A549 (cell line): ENCODE data around the gene DNM3. TPM values are rescaled to one million over a fixed set of nuclear protein-coding genes. Genes with fewer than 3 reads are reported as not detected.
"Not testable (repeated sequence)": the region's sequence is repeated elsewhere in the genome, so short reads cannot be mapped to it uniquely, and the experiment has no call there.

Source experiments
- ATAC-seq, 2 experiments: fragments of 200-7000 bp in 1 of 2; fragments of >200 bp in 1 of 2; cut with Nextera tagmentation in 1 of 2; cut with Tn5 transposase in 1 of 2; 3 replicates each; pipeline versions ENCODE4 v1.8.0 to v1.9.1; 2018 to 2020; ENCODE audit warnings: mild to moderate bottlenecking in 1 of 2, moderate library complexity in 1 of 2
- CTCF ChIA-PET: fragments of 300-600 bp; sonication (Branson Sonifier 250); formaldehyde crosslinking; extraction: SDS; loops from one replicate; lab custom pipeline; 2021; ENCODE audit warnings: antibody characterized with exemption, inconsistent platforms; lab: Yijun Ruan, JAX
- POLR2A ChIA-PET: fragments of 350-600 bp; formaldehyde crosslinking; extraction: SDS; loops from one replicate; lab custom pipeline; 2021; ENCODE audit warnings: antibody characterized with exemption, inconsistent platforms; lab: Yijun Ruan, JAX
- DNase-seq, 2 experiments: peaks; one replicate each; pipeline versions ENCODE4 v3.0.0 to v3.0.0-alpha.2; 2011 to 2016; ENCODE audit warnings: low read depth in 1 of 2, low spot score in 1 of 2
- FAIRE-seq: peaks from 2 replicates; lab custom pipeline; 2011; peaks lifted over from hg19 to GRCh38; lab: Jason Lieb, UNC
- H3K27ac ChIP-seq, 2 experiments: fragments of >200 bp; sonication (Bioruptor Twin); formaldehyde crosslinking; 3 replicates each; pipeline ENCODE4 v1.5.1; 2016 to 2017
- H3K4me1 ChIP-seq: fragments of >200 bp; sonication (Bioruptor Twin); formaldehyde crosslinking; 3 replicates; pipeline ENCODE4 v1.6.1; 2016
- H3K4me2 ChIP-seq: fragments of >200 bp; sonication (Bioruptor Twin); formaldehyde crosslinking; 3 replicates; pipeline ENCODE4 v1.6.1; 2016
- H3K4me3 ChIP-seq: fragments of >200 bp; sonication (Bioruptor Twin); formaldehyde crosslinking; 3 replicates; pipeline ENCODE4 v1.5.1; 2016
- H3K9me3 ChIP-seq: fragments of >200 bp; sonication (Bioruptor Twin); formaldehyde crosslinking; 3 replicates; pipeline ENCODE4 v1.6.1; 2016
- CEBPB ChIP-seq, 2 experiments: fragments of >200 bp in 1 of 2; sonication (Bioruptor Twin) in 1 of 2; formaldehyde crosslinking in 1 of 2; IDR thresholded peaks; 2 replicates each; pipeline ENCODE4 v1.6.1; 2012 to 2016
- CHD2 ChIP-seq: fragments of 150-350 bp; IDR thresholded peaks from 2 replicates; pipeline ENCODE4 v1.6.1; 2014; ENCODE audit warnings: low read length; ENCODE audit not compliant: partially characterized antibody
- EHF ChIP-seq: fragments of 250-450 bp; sonication (Bioruptor Pico); IDR thresholded peaks from 2 replicates; pipeline ENCODE4 v1.5.0; 2020; ENCODE audit warnings: mild to moderate bottlenecking
- EHMT2 ChIP-seq: fragments of 200-600 bp; sonication (generic); IDR thresholded peaks from 2 replicates; pipeline ENCODE4 v1.6.1; 2016; ENCODE audit warnings: antibody characterized with exemption, low read depth, mild to moderate bottlenecking, moderate library complexity
- ESRRA ChIP-seq: fragments of 150-350 bp; IDR thresholded peaks from 2 replicates; pipeline ENCODE4 v1.6.1; 2014; ENCODE audit warnings: mild to moderate bottlenecking, low read length, borderline replicate concordance
- FOSL2 ChIP-seq, 2 experiments: fragments of 450-650 bp in 1 of 2; fragments of >200 bp in 1 of 2; sonication (Bioruptor Twin) in 1 of 2; formaldehyde crosslinking; IDR thresholded peaks; 2 replicates each; pipeline versions ENCODE4 v1.5.0 to v1.6.1; 2016 to 2020; ENCODE audit warnings: mild to moderate bottlenecking in 1 of 2, moderate library complexity in 1 of 2
- FOXS1 ChIP-seq: fragments of 250-450 bp; sonication (Bioruptor Pico); IDR thresholded peaks from 2 replicates; pipeline ENCODE4 v1.5.0; 2020; ENCODE audit warnings: mild to moderate bottlenecking, moderate library complexity
- GATA3 ChIP-seq: IDR thresholded peaks from 2 replicates; pipeline ENCODE4 v1.6.1; 2012; ENCODE audit warnings: borderline replicate concordance
- HOXB13 ChIP-seq: fragments of 250-450 bp; sonication (Bioruptor Pico); IDR thresholded peaks from 2 replicates; pipeline ENCODE4 v1.5.0; 2020; ENCODE audit warnings: low read depth, mild to moderate bottlenecking, moderate library complexity
- HOXB5 ChIP-seq: fragments of 250-450 bp; sonication (Bioruptor Pico); IDR thresholded peaks from 2 replicates; pipeline ENCODE4 v1.5.0; 2020; ENCODE audit warnings: mild to moderate bottlenecking, moderate library complexity
- KDM1A ChIP-seq: fragments of 200-600 bp; sonication (generic); IDR thresholded peaks from 2 replicates; pipeline ENCODE4 v1.6.1; 2016; ENCODE audit warnings: low read depth, mild to moderate bottlenecking
- MAZ ChIP-seq: fragments of 150-350 bp; IDR thresholded peaks from 2 replicates; pipeline ENCODE4 v1.6.1; 2014; ENCODE audit warnings: antibody characterized with exemption, low read depth, low read length, borderline replicate concordance
- MYC ChIP-seq: IDR thresholded peaks from 2 replicates; pipeline ENCODE4 v1.6.1; 2012; ENCODE audit warnings: mild to moderate bottlenecking, inconsistent platforms, low read length, improper control_type of control experiment, borderline replicate concordance
- POLR2A ChIP-seq: IDR thresholded peaks from 2 replicates; pipeline ENCODE4 v1.6.1; 2012; ENCODE audit warnings: mild to moderate bottlenecking, low read length
- RAD21 ChIP-seq, 2 experiments: fragments of >200 bp in 1 of 2; sonication (Bioruptor Twin) in 1 of 2; formaldehyde crosslinking in 1 of 2; IDR thresholded peaks in 1 of 2; conservative IDR thresholded peaks in 1 of 2; 2 replicates in 1 of 2; 3 replicates in 1 of 2; pipeline ENCODE4 v1.6.1; 2012 to 2018; ENCODE audit warnings: inconsistent platforms in 1 of 2
- RFX5 ChIP-seq: fragments of 450-650 bp; IDR thresholded peaks from 2 replicates; pipeline ENCODE4 v1.7.1; 2014; ENCODE audit warnings: antibody characterized with exemption, mild to moderate bottlenecking, moderate library complexity
- SMC3 ChIP-seq: fragments of >200 bp; sonication (Bioruptor Twin); formaldehyde crosslinking; IDR thresholded peaks from 3 replicates; pipeline ENCODE4 v1.6.1; 2018; ENCODE audit warnings: inconsistent platforms
- SREBF2 ChIP-seq: fragments of 450-650 bp; IDR thresholded peaks from 2 replicates; pipeline ENCODE4 v1.6.1; 2014; ENCODE audit warnings: mild to moderate bottlenecking, moderate library complexity
- TP53 ChIP-seq: fragments of 250-450 bp; sonication (Bioruptor Pico); IDR thresholded peaks from 2 replicates; pipeline ENCODE4 v1.5.0; 2021; ENCODE audit warnings: mild to moderate bottlenecking, moderate library complexity
- ZNF302 ChIP-seq: fragments of 250-450 bp; sonication (Bioruptor Pico); IDR thresholded peaks from 2 replicates; pipeline ENCODE4 v1.9.0; 2021; ENCODE audit warnings: inconsistent platforms, mild to moderate bottlenecking, moderate library complexity
- ZSCAN20 ChIP-seq: fragments of 250-450 bp; sonication (Bioruptor Pico); IDR thresholded peaks from 2 replicates; pipeline ENCODE4 v1.8.0; 2022; ENCODE audit warnings: mild to moderate bottlenecking, moderate library complexity
- WGBS: methylation state at CpG from one replicate; pipeline ENCODE4 v1.1.6; 2017; ENCODE audit errors: missing lambda C conversion rate; 5-methylcytosine and 5-hydroxymethylcytosine counted together
- polyA plus RNA-seq, 4 experiments: library from polyadenylated mRNA; depleted of rRNA in 3 of 4; stranded (reverse); fragments of >200 nt; fragmentation: RNase III in 1 of 4; extraction: RNeasy Plus Mini Kit Qiagen cat#74134 plus additional on column Dnase treatment in 1 of 4; gene quantifications; 2 replicates in 3 of 4; 3 replicates in 1 of 4; pipeline ENCODE4 v1.2.3, GENCODE V29; 2011 to 2017
- TF ChIP-seq, protein P1 (sequence below): fragments of 450-650 bp; IDR thresholded peaks from 2 replicates; pipeline ENCODE4 v1.6.1; 2014; ENCODE audit warnings: antibody characterized with exemption
- TF ChIP-seq, protein P2 (sequence below): fragments of >200 bp; sonication (Bioruptor Twin); formaldehyde crosslinking; IDR thresholded peaks from 3 replicates; pipeline ENCODE4 v1.5.1; 2016
- TF ChIP-seq, protein P3 (sequence below): fragments of 150-350 bp; IDR thresholded peaks from 2 replicates; pipeline ENCODE4 v1.6.1; 2014; ENCODE audit warnings: low read depth, mild to moderate bottlenecking, low read length

DNM3 gene
- polyA plus RNA-seq, 2 of the 4 experiments (the other 2 are of a cell fraction): 0.57 to 1.5 TPM

- TF ChIP-seq CEBPB (IDR thresholded peaks at IDR 0.05) (no peak), RFX5 (no peak), FOXS1 (no peak)
These were observed 230.4 kb downstream of the DNM3 start (continued) for GRCh38 chr1:172071746-172072145.

DNA sequence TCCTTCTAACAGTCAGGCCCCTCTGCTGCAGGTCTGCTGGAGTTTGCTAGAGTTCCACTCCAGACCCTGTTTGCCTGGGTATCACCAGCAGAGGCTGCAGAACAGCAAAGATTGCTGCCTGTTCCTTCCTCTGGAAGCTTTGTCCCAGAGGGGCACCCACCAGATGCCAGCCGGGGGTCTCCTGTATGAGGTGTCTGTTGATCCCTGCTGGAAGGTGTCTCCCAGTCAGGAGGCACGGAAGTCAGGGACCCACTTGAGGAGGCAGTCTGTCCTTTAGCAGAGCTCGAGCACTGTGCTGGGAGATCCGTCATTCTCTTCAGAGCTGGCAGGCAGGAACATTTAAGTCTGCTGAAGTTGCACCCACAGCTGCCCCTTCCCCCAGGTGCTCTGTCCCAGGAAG is 238.6 kb downstream of the DNM3 start:
- FAIRE-seq, POLR2A ChIA-PET: not testable (repeated sequence)
- CTCF ChIA-PET: interaction anchor here (0.6 to 2.6 kb wide), 4 partner anchors 10 to 350 kb away, joined by 3 to 11 read pairs (median 4); no protein-coding TSS in a partner anchor

GRCh38 chr1:172083191-172083590 is 241.9 kb downstream of the DNM3 start:
- WGBS: 38% methylated on average over 1 of the region's 1 CpG
- no peak overlapping the region for H3K4me3 ChIP-seq
- no peak for ATAC-seq
- no peak overlapping the region; the same call in 2 of the 3 replicates for H3K4me2 ChIP-seq
- H3K9me3 ChIP-seq: no peaks in the 10 kb centered on the region
- ChIA-PET CTCF (no interaction called here), POLR2A (no interaction called here)
- no peak for TF ChIP-seq ZSCAN20
- TF ChIP-seq, protein P1, sequence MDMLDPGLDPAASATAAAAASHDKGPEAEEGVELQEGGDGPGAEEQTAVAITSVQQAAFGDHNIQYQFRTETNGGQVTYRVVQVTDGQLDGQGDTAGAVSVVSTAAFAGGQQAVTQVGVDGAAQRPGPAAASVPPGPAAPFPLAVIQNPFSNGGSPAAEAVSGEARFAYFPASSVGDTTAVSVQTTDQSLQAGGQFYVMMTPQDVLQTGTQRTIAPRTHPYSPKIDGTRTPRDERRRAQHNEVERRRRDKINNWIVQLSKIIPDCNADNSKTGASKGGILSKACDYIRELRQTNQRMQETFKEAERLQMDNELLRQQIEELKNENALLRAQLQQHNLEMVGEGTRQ: no peak
- no peak for TF ChIP-seq FOSL2 (IDR thresholded peaks at IDR 0.05)
- TF ChIP-seq FOSL2 (CRISPR knock-in tag; IDR thresholded peaks at IDR 0.05): no peak
- no peak for TF ChIP-seq KDM1A
- no peak for TF ChIP-seq EHMT2
- no peak for TF ChIP-seq HOXB5 (CRISPR knock-in tag)
- no peak for TF ChIP-seq TP53 (CRISPR knock-in tag)
- TF ChIP-seq GATA3: no peak
- TF ChIP-seq FOXS1: no peak
- FAIRE-seq: no peak
- no peak overlapping the region for H3K27ac ChIP-seq
- DNase-seq: no peak
- peaks cover 6% of the 10 kb centered on the region; the same call in 1 of the 3 replicates for H3K4me1 ChIP-seq

More for the DNA sequence above, 238.6 kb downstream of the DNM3 start:
- not testable (repeated sequence) for ATAC-seq, DNase-seq, H3K4me1 ChIP-seq, H3K4me2 ChIP-seq, H3K9me3 ChIP-seq, H3K4me3 ChIP-seq, H3K27ac ChIP-seq
- WGBS: 54% methylated on average over 4 of the region's 4 CpGs

DNA sequence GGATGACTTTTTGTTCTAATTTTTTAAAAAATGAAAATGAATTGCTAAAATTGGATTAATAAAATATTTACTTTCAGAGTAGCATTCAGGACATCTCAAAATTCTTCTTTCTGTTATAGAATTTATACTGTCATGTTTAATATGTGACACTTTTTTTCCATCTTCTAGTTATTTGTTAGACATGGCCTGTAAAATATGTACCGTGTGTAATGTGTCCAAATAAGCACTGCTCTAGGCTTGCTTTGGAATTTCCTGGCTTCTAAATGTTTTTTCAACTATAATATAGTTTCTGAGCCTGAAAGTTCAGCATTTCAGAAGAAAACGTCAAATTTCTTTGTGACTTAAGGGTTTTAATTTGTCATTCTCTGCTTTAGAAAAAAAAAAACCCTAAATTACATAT is 243.6 kb downstream of the DNM3 start:
- WGBS: 58% methylated on average over 2 of the region's 2 CpGs
- DNase-seq (no peak), FAIRE-seq (no peak), ATAC-seq (no peak)
- Histone ChIP-seq H3K4me1 (peaks cover 6% of the 10 kb centered on the region; the same call in 1 of the 3 replicates), H3K4me3 (no peak overlapping the region), H3K9me3 (no peaks in the 10 kb centered on the region), H3K27ac (no peak overlapping the region), H3K4me2 (no peak overlapping the region)
- ChIA-PET CTCF (no interaction called here), POLR2A (no interaction called here)
- TF ChIP-seq ZNF302 (CRISPR knock-in tag) (no peak), HOXB5 (CRISPR knock-in tag) (no peak), EHF (CRISPR knock-in tag) (no peak)
- TF ChIP-seq, protein P2, sequence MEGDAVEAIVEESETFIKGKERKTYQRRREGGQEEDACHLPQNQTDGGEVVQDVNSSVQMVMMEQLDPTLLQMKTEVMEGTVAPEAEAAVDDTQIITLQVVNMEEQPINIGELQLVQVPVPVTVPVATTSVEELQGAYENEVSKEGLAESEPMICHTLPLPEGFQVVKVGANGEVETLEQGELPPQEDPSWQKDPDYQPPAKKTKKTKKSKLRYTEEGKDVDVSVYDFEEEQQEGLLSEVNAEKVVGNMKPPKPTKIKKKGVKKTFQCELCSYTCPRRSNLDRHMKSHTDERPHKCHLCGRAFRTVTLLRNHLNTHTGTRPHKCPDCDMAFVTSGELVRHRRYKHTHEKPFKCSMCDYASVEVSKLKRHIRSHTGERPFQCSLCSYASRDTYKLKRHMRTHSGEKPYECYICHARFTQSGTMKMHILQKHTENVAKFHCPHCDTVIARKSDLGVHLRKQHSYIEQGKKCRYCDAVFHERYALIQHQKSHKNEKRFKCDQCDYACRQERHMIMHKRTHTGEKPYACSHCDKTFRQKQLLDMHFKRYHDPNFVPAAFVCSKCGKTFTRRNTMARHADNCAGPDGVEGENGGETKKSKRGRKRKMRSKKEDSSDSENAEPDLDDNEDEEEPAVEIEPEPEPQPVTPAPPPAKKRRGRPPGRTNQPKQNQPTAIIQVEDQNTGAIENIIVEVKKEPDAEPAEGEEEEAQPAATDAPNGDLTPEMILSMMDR: no peak
- TF ChIP-seq, protein P1: no peak

DNA sequence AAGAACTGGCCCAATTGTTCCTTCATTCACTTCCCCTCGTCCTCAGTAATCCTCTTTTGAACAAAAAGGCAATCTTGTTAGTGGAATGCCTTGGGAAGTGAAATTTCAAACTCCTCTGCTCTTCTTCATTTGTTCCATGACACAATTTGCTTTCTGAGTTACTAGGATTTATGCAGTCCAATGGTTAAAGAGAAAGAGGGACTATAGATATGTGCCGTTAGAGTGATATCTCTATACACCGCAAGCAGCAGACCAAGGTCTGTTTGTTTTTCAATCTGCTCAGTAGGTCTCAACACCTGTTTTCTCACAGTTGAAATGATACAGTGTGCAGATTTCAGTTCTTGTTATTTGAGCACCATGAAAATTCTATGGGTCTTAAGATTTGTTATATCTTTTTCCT is 244.0 kb downstream of the DNM3 start:
- DNase-seq: no peak
- Histone ChIP-seq H3K4me3 (no peak overlapping the region), H3K4me1 (peaks cover 6% of the 10 kb centered on the region; the same call in 1 of the 3 replicates), H3K27ac (no peak overlapping the region), H3K4me2 (no peak overlapping the region), H3K9me3 (no peaks in the 10 kb centered on the region)
- FAIRE-seq: no peak
- POLR2A ChIA-PET: no interaction called here
- CTCF ChIA-PET: no interaction called here
- no peak for ATAC-seq
- 88% methylated on average over 3 of the region's 3 CpGs for WGBS
- TF ChIP-seq MYC (no peak), MAZ (no peak), HOXB13 (no peak), CHD2 (no peak), RAD21 (conservative IDR thresholded peaks at IDR 0.05 in 1 of 2, IDR thresholded peaks at IDR 0.05 in 1 of 2) (no peak), ZSCAN20 (no peak), POLR2A (no peak), ESRRA (no peak), SREBF2 (no peak), SMC3 (no peak)
- TF ChIP-seq, protein P1: no peak
- TF ChIP-seq, protein P3, sequence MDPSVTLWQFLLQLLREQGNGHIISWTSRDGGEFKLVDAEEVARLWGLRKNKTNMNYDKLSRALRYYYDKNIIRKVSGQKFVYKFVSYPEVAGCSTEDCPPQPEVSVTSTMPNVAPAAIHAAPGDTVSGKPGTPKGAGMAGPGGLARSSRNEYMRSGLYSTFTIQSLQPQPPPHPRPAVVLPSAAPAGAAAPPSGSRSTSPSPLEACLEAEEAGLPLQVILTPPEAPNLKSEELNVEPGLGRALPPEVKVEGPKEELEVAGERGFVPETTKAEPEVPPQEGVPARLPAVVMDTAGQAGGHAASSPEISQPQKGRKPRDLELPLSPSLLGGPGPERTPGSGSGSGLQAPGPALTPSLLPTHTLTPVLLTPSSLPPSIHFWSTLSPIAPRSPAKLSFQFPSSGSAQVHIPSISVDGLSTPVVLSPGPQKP: no peak
